ENCODE data around the gene GORAB. TPM values are rescaled to one million over a fixed set of nuclear protein-coding genes. Genes with fewer than 3 reads are reported as not detected.

Gene GORAB
- total and polyA plus RNA-seq, 9 of the 15 experiments (the other 6 are each of a cell fraction or from before 2014, with no cell fraction given), result 4.4 to 12.9 (median 8.9) TPM

DNA sequence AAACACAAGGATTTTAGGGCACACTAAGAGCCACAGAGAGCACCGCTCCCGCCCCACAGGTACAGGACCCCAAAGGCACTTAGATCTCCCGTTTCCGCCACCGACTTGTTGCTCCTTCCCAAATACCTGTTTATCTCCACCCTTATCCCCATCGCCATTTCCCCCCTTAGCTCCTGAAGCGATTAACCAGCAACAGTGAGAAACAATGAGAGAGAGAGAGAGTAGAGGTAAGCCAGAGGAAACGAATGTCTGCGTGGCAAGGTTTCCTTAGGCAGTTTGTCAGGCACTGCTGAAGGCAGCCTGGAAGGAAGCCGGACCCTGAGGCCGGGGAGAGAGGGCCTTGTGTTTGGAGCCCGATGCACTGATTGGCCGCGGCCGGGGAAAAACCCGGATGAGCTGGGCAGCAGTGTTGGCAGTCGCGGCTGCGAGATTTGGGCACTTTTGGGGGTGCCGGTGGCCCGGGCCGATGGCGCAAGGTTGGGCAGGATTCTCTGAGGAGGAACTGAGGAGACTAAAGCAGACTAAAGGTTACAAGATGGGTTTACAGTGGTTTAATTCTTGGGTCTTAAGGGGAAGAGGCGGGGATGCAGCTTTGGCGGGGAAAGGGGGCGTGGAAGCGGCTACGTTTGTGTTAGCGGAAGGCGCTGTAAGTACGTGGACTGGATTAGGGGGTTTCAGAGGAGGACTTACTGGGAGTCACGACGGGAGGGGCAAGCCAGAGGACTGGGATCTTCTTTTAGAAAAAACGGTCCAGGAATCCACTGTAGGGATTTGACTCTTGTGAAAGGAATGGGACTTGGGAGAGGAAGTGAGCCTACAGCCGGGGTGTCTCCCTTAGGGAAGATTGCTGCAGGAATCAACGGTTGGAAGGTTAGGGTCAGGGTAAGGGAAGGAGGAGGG, at the start of gene GORAB (continued):
- TF ChIP-seq, protein P1, sequence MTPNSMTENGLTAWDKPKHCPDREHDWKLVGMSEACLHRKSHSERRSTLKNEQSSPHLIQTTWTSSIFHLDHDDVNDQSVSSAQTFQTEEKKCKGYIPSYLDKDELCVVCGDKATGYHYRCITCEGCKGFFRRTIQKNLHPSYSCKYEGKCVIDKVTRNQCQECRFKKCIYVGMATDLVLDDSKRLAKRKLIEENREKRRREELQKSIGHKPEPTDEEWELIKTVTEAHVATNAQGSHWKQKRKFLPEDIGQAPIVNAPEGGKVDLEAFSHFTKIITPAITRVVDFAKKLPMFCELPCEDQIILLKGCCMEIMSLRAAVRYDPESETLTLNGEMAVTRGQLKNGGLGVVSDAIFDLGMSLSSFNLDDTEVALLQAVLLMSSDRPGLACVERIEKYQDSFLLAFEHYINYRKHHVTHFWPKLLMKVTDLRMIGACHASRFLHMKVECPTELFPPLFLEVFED (CRISPR knock-in tag; conservative IDR thresholded peaks at IDR 0.05), result peak; percentile 44; the same call in 1 of the 2 replicates
- TF ChIP-seq TCF7L2 (IDR thresholded peaks at IDR 0.05; ENCODE audit: low read depth, low read length), result no peak; the same call in 1 of the 2 replicates
- TF ChIP-seq TAL1 (IDR thresholded peaks at IDR 0.05), result peak; percentile 49; the same call in 1 of the 2 replicates
- no peak for TF ChIP-seq ZNF140 (CRISPR knock-in tag; IDR thresholded peaks at IDR 0.05)
- no peak for TF ChIP-seq BRF1 (IDR thresholded peaks at IDR 0.05; ENCODE audit: borderline replicate concordance, extremely low read depth, insufficient read length)
- peak; percentile 98 for TF ChIP-seq EP400 (IDR thresholded peaks at IDR 0.05)
- TF ChIP-seq MAFK (IDR thresholded peaks at IDR 0.05; ENCODE audit: low read length), result no peak
- TF ChIP-seq, protein P2, sequence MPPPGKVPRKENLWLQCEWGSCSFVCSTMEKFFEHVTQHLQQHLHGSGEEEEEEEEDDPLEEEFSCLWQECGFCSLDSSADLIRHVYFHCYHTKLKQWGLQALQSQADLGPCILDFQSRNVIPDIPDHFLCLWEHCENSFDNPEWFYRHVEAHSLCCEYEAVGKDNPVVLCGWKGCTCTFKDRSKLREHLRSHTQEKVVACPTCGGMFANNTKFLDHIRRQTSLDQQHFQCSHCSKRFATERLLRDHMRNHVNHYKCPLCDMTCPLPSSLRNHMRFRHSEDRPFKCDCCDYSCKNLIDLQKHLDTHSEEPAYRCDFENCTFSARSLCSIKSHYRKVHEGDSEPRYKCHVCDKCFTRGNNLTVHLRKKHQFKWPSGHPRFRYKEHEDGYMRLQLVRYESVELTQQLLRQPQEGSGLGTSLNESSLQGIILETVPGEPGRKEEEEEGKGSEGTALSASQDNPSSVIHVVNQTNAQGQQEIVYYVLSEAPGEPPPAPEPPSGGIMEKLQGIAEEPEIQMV (tag; conservative IDR thresholded peaks at IDR 0.05; ENCODE audit: low read depth), result no peak
- TF ChIP-seq, protein P3, sequence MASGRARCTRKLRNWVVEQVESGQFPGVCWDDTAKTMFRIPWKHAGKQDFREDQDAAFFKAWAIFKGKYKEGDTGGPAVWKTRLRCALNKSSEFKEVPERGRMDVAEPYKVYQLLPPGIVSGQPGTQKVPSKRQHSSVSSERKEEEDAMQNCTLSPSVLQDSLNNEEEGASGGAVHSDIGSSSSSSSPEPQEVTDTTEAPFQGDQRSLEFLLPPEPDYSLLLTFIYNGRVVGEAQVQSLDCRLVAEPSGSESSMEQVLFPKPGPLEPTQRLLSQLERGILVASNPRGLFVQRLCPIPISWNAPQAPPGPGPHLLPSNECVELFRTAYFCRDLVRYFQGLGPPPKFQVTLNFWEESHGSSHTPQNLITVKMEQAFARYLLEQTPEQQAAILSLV (tag; IDR thresholded peaks at IDR 0.05), result peak; percentile 75
- no peak for TF ChIP-seq ESRRB (CRISPR knock-in tag; IDR thresholded peaks at IDR 0.05; ENCODE audit: borderline replicate concordance)
- peak; percentile 75 for TF ChIP-seq BRD9 (IDR thresholded peaks at IDR 0.05; ENCODE audit: low read depth, partially characterized antibody)

Measured in K562 (cell line).